Tibial artery (tissue), 4 donors: Measurements from ENCODE around the gene TAS1R3.

Source experiments
- DNase-seq, 2 donors: peaks; one replicate each; pipeline ENCODE4 v3.0.0-alpha.2; 2019
- H3K27ac ChIP-seq, 2 donors: fragments of 200-600 bp; sonication (generic) in 1 of 2; 1 replicate in 1 of 2; 2 replicates in 1 of 2; pipeline ENCODE4 v1.5.1; 2018 to 2019; ENCODE audit warnings: mild to moderate bottlenecking in 1 of 2
- H3K27me3 ChIP-seq, 2 donors: fragments of 200-600 bp; sonication (generic) in 1 of 2; one replicate each; pipeline versions ENCODE4 v1.5.1 to v1.6.0; 2016 to 2019
- H3K36me3 ChIP-seq, 3 donors: fragments of 200-600 bp; sonication (generic) in 2 of 3; one replicate each; pipeline ENCODE4 v1.5.1; 2016 to 2019; ENCODE audit warnings: mild to moderate bottlenecking in 2 of 3
- H3K4me1 ChIP-seq, 4 donors: fragments of 200-600 bp; sonication (generic) in 2 of 4; 1 replicate in 3 of 4; 2 replicates in 1 of 4; pipeline ENCODE4 v1.5.1; 2016 to 2019
- H3K4me3 ChIP-seq, 2 donors: fragments of 200-600 bp; sonication (generic) in 1 of 2; 1 replicate in 1 of 2; 2 replicates in 1 of 2; pipeline ENCODE4 v1.5.1; 2018 to 2019; ENCODE audit warnings: mild to moderate bottlenecking in 2 of 2
- H3K9me3 ChIP-seq, 3 donors: fragments of 200-600 bp; sonication (generic) in 1 of 3; one replicate each; pipeline ENCODE4 v1.5.1; 2016 to 2019
- CTCF ChIP-seq, 2 experiments: fragments of 200-600 bp in 1 of 2; fragments of 450-650 bp in 1 of 2; IDR thresholded peaks; one replicate each; pipeline ENCODE4 v1.5.1; 2017 to 2019; ENCODE audit warnings: antibody characterized with exemption in 2 of 2, mild to moderate bottlenecking in 1 of 2, moderate library complexity in 1 of 2
- intact Hi-C: fragments of 100-400 bp; cut with DNase I; formaldehyde crosslinking; loops from one replicate; pipeline ENCODE4 v1.15.0; 2023; ENCODE audit warnings: low total_unique reads

Gene TAS1R3

DNA sequence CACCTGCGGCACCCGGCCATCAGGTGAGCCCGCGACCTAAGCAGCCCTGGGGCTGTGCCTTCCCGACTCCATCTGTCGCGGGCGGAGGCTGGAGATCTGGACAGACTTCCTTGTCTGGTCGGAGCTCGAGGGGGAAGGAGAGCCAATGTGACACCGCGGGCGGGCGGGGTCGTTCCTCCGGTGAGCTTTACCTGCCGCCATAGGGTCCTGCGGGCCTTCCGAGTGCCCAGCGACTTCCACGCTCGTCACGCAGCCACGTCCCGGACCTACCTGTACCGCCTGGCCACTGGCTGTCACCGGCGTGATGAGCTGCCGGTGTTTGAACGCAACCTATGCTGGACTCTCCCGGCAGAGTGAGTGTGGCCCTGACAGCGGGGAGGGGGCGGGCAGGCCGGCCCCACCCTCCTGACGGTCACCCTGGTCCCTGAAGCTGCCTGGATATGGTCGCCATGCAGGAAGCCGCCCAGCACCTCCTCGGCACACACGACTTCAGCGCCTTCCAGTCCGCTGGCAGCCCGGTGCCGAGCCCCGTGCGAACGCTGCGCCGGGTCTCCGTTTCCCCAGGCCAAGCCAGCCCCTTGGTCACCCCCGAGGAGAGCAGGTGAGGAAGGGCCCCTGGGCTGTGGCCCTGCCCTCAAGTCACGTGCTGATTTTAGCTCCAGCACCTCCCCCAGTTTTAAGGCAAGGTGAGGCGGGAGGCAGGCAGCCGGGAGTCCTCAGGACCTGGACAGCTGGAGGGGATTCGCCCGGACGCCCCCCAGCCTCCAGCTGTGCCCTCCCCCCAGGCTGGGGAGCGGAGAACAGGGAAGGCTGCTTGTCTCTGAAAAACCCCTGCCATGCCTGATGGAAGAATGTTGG, 21.6 kb upstream of the TAS1R3 start:
- intact Hi-C loops = no loop called here
- H3K4me1 ChIP-seq = peaks cover 0 to 48% (median 42%) of the 10 kb centered on the region in 4 donors
- H3K9me3 ChIP-seq = no peaks in the 10 kb centered on the region
- H3K4me3 ChIP-seq = peak overlapping the region; percentile 80 to 94
- no peaks in the 10 kb centered on the region for H3K27me3 ChIP-seq
- H3K27ac ChIP-seq = peak overlapping the region; percentile 92 to 97
- no peak for TF ChIP-seq CTCF (IDR thresholded peaks at IDR 0.05)
- peak; percentile 44 to 78 for DNase-seq
- peaks cover 30 to 41% (median 39%) of the 10 kb centered on the region in 3 donors for H3K36me3 ChIP-seq

DNA sequence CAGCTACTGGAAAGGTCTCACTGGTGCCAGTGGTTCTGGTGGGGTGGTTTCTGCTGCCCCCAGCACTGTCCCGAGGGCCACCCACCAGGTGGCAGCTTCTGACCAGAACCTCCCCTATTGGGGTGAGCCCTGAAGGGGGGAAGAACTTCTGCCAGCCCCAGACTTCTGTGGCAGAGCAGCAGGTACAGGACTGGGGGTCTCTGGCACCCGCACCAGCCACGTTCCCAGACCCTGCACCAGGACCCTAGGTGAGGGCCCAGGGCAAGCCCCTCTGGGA, 21.0 kb upstream of the TAS1R3 start:
- TF ChIP-seq CTCF (IDR thresholded peaks at IDR 0.05) = no peak
- intact Hi-C loops = no loop called here
- H3K4me3 ChIP-seq = no peak overlapping the region
- no peaks in the 10 kb centered on the region for H3K27me3 ChIP-seq
- peaks cover 0 to 43% (median 37%) of the 10 kb centered on the region in 4 donors for H3K4me1 ChIP-seq
- peak overlapping the region in 1 of 2 donors; percentile 97 for H3K27ac ChIP-seq
- H3K9me3 ChIP-seq = no peaks in the 10 kb centered on the region
- peaks cover 36 to 47% (median 45%) of the 10 kb centered on the region in 3 donors for H3K36me3 ChIP-seq
- DNase-seq = no peak

- no peak for TF ChIP-seq CTCF (IDR thresholded peaks at IDR 0.05)
- no peaks in the 10 kb centered on the region for H3K9me3 ChIP-seq
- no peaks in the 10 kb centered on the region for H3K27me3 ChIP-seq
- peaks cover 0 to 38% (median 32%) of the 10 kb centered on the region in 4 donors for H3K4me1 ChIP-seq
- H3K36me3 ChIP-seq = peaks cover 36 to 50% (median 49%) of the 10 kb centered on the region in 3 donors
- no peak overlapping the region for H3K4me3 ChIP-seq
- DNase-seq = no peak
- H3K27ac ChIP-seq = peak overlapping the region in 1 of 2 donors; percentile 97
- intact Hi-C loops = no loop called here
These were observed 20.5 kb upstream of the TAS1R3 start for GRCh38 chr1:1310476-1311053.

DNA sequence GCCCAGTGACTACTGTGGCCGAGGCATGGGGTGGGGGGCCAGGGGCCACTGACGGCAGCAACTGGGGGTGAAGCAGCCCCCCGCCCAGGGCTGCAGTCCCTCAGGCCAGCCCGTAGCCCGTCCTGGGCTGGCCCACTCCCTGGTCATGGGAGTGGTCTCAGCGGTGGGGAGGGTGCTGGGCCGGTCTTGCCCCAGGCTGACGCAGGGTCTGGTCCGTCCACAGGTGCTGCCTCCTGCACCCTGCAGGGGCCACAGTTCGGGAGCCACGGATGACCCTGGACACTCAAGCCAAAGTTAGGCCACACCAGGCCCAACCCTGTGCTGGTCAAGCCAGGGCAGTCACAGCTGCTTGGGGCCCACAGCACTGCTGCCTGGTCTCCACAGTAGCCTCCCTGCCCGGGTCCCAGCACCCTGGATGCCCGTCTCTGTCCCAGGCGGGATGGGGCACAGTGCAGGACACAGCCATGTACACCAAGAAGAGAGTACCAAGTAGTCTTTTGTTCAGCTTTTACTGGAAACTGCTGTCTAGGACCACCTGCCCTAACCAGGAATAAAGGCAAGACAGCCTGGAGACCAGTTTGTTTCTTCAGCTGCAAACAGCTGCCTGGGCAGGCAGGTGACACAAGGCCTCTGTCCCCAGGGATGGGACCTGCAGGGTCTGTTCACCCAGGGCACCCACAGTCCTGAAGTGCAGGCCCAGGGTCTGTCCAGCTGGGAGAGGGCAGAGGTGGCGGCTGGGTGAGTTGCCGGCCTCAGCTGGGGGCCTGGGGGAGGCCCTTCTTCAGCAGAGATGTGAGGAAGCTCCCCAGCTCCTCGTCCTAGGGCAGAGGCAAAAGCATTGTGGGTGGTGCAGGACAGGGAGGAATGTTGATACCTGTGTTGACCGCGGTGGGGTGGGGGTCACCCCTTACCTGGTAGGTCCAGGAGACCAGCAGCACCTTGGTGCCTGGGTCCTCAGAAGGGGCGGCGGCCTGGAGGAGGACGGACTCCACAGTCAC, 19.7 kb upstream of the TAS1R3 start:
- no peak for TF ChIP-seq CTCF (IDR thresholded peaks at IDR 0.05)
- Histone ChIP-seq H3K9me3 (no peaks in the 10 kb centered on the region), H3K4me3 (no peak overlapping the region), H3K4me1 (peaks cover 0 to 29% (median 23%) of the 10 kb centered on the region in 4 donors), H3K27me3 (no peaks in the 10 kb centered on the region), H3K27ac (no peak overlapping the region), H3K36me3 (peaks cover 36 to 57% (median 57%) of the 10 kb centered on the region in 3 donors)
- intact Hi-C loops = no loop called here
- DNase-seq = no peak
